HFFc6 (cell line): Measurements from ENCODE around the gene CNN1. TPM values are rescaled to one million over a fixed set of nuclear protein-coding genes. Genes with fewer than 3 reads are reported as not detected.

Experiments
- DNase-seq: peaks from one replicate; pipeline ENCODE4 v3.0.0-alpha.2; 2018
- H3K27ac Mint-ChIP-seq: 2 replicates; pipeline ENCODE4 v1.8.0; 2020; ENCODE audit warnings: mild to moderate bottlenecking, mixed read lengths
- H3K27me3 Mint-ChIP-seq: 2 replicates; pipeline ENCODE4 v1.8.0; 2021; ENCODE audit warnings: mild to moderate bottlenecking, moderate library complexity, mixed read lengths; ENCODE audit not compliant: insufficient read depth
- H3K36me3 Mint-ChIP-seq: 2 replicates; pipeline ENCODE4 v1.8.0; 2021; ENCODE audit warnings: low read depth, mixed read lengths
- H3K4me1 Mint-ChIP-seq: 2 replicates; pipeline ENCODE4 v1.8.0; 2020; ENCODE audit warnings: low read depth, mixed read lengths
- H3K4me3 Mint-ChIP-seq: 2 replicates; pipeline ENCODE4 v1.8.0; 2020; ENCODE audit warnings: mild to moderate bottlenecking, moderate library complexity, mixed read lengths
- H3K9me3 Mint-ChIP-seq: 2 replicates; pipeline ENCODE4 v1.8.0; 2020; ENCODE audit warnings: mild to moderate bottlenecking, mixed read lengths
- total RNA-seq, 6 experiments: library from RNA; stranded (reverse); fragmentation: NEBNext Ultra II Directional; extraction: Animal tissue kit (Norgen Biotek cat#: 25700); gene quantifications; 2 replicates in 1 of 6; 3 replicates in 5 of 6; pipeline ENCODE4 v1.2.3, GENCODE V29; 2021
- TF ChIP-seq, protein P1 (sequence below): fragments of 200-600 bp; sonication (generic); IDR thresholded peaks from 2 replicates; pipeline ENCODE4 v1.5.0; 2021; ENCODE audit warnings: antibody characterized with exemption, mild to moderate bottlenecking

CNN1 gene
- total RNA-seq, 6 experiments from 2014 or later, result 6.5 to 9.3 (median 8.0) TPM

DNA sequence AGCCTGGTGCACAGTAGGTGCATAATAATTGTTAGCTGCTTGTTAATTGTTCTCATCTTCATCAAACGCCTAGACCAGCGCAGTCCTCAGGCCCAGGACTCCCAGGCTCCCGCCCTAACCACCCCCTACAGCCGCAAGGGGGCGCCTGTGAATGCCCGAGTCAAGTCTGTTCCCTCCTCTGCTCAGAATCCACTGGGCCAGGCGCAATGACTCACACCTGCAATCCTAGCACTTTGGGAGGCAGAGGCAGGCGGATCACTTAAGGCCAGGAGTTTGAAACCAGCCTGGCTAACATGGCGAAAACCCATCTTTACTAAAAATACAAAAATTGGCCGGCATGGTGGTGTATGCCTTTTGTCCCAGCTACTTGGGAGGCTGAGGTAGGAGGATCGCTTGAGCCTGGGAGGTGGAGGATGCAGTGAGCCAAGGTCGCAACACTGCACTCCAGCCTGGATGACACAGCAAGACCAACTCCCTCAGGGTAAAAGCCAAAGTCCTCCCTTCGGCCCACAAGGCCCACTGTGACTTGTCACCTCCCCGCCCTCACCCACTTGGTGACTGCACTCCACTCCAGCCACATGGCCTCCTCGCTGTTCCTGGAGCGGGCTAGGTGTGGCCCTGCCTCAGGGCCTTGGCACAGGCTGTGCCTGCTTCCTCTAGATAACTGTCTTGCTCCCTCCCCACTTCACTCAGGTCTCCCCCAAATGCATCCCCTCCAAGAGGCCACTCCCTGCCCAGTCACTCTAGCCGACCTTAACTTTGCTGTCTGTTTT lies 42.1 kb upstream of the CNN1 start:
- peak overlapping the region; percentile 53 for H3K27ac Mint-ChIP-seq

GRCh38 chr19:11499220-11499726 lies 39.4 kb upstream of the CNN1 start:
- Mint-ChIP-seq H3K27me3 (no peaks in the 10 kb centered on the region; the same call in 1 of the 2 replicates), H3K4me3 (no peak overlapping the region), H3K4me1 (peaks cover 9% of the 10 kb centered on the region), H3K9me3 (no peaks in the 10 kb centered on the region), H3K27ac (no peak overlapping the region), H3K36me3 (peaks cover 11% of the 10 kb centered on the region)
- TF ChIP-seq, protein P1, sequence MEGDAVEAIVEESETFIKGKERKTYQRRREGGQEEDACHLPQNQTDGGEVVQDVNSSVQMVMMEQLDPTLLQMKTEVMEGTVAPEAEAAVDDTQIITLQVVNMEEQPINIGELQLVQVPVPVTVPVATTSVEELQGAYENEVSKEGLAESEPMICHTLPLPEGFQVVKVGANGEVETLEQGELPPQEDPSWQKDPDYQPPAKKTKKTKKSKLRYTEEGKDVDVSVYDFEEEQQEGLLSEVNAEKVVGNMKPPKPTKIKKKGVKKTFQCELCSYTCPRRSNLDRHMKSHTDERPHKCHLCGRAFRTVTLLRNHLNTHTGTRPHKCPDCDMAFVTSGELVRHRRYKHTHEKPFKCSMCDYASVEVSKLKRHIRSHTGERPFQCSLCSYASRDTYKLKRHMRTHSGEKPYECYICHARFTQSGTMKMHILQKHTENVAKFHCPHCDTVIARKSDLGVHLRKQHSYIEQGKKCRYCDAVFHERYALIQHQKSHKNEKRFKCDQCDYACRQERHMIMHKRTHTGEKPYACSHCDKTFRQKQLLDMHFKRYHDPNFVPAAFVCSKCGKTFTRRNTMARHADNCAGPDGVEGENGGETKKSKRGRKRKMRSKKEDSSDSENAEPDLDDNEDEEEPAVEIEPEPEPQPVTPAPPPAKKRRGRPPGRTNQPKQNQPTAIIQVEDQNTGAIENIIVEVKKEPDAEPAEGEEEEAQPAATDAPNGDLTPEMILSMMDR, result no peak
- no peak for DNase-seq

More for the DNA sequence above, 42.1 kb upstream of the CNN1 start:
- no peak overlapping the region for H3K4me3 Mint-ChIP-seq
- peak; percentile 80 for DNase-seq
- no peaks in the 10 kb centered on the region; the same call in 1 of the 2 replicates for H3K27me3 Mint-ChIP-seq
- TF ChIP-seq, protein P1, result peak; percentile 91
- H3K36me3 Mint-ChIP-seq, result peaks cover 10% of the 10 kb centered on the region
- H3K9me3 Mint-ChIP-seq, result no peaks in the 10 kb centered on the region
- H3K4me1 Mint-ChIP-seq, result peaks cover 8% of the 10 kb centered on the region

DNA sequence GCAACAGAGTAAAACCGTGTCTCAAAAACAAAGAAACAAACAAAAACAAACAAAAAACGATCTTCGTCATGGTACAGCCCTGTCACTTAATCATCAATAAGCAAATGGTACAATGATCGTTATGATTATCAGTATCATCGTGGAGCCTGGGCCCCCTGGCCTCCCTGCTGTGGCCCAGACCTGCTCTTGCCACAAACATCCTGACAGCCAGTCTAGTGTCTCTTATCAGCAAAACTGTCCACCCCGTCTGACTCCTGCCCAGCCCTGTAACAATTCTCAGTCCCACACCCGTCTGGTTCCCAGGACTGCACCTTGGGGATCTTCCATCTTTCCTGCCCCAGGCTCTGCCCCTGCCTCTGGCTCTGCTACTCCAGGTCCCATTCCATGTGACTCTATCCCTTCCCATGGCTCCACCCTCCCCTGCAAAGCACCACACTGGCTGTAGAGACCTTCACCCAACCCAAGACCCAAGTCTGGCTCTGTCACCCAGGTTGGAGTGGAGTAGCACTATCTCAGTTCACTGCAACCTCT lies 38.7 kb upstream of the CNN1 start:
- TF ChIP-seq, protein P1, result no peak
- H3K4me1 Mint-ChIP-seq, result peaks cover 16% of the 10 kb centered on the region
- no peaks in the 10 kb centered on the region for H3K9me3 Mint-ChIP-seq
- no peak overlapping the region for H3K4me3 Mint-ChIP-seq
- H3K27ac Mint-ChIP-seq, result no peak overlapping the region
- H3K36me3 Mint-ChIP-seq, result peaks cover 11% of the 10 kb centered on the region
- no peak for DNase-seq
- peaks cover 1% of the 10 kb centered on the region; the same call in 1 of the 2 replicates for H3K27me3 Mint-ChIP-seq

- Mint-ChIP-seq H3K4me3 (peak overlapping the region; percentile 86), H3K4me1 (peaks cover 8% of the 10 kb centered on the region), H3K27ac (peak overlapping the region; percentile 79), H3K36me3 (peaks cover 11% of the 10 kb centered on the region), H3K27me3 (peaks cover 6% of the 10 kb centered on the region; the same call in 1 of the 2 replicates), H3K9me3 (no peaks in the 10 kb centered on the region)
- TF ChIP-seq, protein P1, result no peak
- no peak for DNase-seq
Observed at GRCh38 chr19:11504502-11505031, 34.1 kb upstream of the CNN1 start.

- H3K27ac Mint-ChIP-seq, result peak overlapping the region; percentile 79
Observed at GRCh38 chr19:11505032-11505503, 33.6 kb upstream of the CNN1 start.

More at GRCh38 chr19:11505032-11505503, 33.6 kb upstream of the CNN1 start:
- Mint-ChIP-seq H3K36me3 (peaks cover 11% of the 10 kb centered on the region), H3K27me3 (peaks cover 6% of the 10 kb centered on the region; the same call in 1 of the 2 replicates), H3K4me3 (peak overlapping the region; percentile 86), H3K9me3 (no peaks in the 10 kb centered on the region), H3K4me1 (peaks cover 8% of the 10 kb centered on the region)
- TF ChIP-seq, protein P1, result no peak
- DNase-seq, result peak; percentile 92
